Measurements from ENCODE around the gene CACNA2D3.

CACNA2D3 gene

DNA sequence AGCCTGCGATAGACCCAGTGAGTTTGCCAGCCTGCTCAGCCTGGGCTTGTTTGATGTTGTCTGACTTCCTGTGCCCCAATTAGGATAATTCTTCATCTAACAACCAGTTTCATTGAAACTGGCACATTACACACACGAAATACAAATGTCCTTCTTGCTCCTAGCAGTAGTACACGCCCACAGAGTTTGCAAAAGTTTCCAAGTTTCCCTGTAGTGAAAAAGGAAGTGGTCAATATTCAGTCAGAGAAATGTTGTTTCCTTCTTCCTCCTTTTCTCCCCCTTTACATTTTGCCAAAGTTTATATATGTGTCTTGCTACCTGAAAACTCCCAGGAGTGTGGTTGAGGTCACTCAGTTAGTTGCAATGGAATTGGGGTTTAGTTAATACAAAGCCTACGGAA is 863.9 kb downstream of the CACNA2D3 start:
- no peak for DNase-seq

DNA sequence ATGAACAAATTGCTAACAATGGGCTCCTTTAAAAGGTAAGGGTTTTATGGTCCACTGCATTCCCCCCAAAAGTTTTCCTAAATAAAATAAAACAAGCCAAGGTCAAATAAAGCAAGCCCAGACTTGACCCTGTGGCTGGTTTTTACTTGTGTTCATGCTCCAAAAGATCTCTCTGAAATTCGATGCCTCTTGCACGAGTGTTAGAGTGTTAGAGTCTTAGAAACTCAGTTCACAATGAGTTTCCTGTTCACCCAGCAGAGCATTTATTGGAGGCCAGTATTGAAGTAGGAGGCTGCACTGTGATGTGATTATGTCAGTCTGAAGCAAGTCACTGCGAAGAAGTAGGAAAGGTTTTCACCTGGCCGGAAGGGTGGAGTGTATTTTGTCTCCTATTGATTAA is 865.4 kb downstream of the CACNA2D3 start:
- DNase-seq, result no peak

DNA sequence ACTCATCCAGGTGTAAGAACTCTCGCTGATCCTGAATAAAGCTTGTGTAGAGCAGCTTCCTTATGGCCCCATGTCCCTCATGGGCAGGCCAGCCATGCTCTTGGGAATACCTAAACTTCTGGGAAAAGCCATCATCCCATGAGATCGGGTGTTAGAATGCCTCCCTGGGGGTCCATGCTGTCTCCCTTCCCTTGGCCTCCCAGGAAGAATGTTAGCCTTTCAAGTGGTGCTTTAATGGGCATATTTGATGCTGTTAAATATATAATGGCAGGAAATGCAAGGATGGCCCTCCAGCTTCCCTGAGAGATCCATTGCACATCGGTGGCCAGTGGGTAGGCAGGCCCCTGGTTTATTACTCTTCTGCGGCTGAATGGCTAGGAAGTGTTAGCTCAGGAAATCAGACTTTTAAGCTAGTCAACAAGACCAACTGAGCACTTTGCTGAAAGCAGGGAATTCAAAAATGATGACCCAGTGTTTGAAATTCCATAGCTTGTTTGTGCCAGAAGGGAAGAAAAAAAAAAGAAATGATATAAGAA is 866.0 kb downstream of the CACNA2D3 start:
- DNase-seq, result no peak

DNA sequence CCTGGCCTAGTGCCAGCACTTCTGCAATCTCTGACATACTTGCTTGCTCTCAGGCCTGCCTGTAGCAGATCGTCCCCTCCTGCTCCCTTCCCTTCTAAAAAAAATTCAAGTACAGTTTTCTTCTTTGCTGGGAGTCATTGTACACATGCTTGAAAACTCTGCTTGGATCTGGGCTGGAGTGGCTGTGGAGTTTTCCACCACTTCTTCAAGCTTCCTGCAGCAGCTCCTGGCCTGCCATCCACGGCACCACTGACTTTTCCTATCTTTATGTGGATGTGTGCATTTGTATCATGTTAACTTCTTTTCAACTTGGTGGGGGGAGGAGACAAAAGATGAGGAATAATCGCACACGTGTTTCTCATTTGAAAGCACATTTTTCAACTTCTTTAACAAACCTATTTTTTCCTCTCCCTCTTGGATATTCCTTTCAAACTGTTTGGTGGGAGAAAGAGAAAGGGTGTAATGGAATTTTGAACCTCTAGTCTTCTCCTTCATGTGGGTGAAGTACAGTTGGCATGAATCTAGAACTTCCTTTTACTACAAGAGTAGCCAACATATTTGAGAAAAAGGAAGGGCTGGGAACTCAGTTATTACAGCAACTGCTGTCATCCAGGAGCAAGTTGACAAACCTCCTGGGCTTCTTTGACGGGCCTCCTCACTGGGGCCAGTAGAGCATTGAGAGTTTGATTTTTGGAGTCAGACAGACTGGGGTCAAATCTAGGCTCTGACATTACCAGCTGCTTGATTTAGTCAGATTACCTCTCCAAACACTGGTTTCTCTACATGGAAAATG is 866.7 kb downstream of the CACNA2D3 start:
- DNase-seq, result no peak

DNA sequence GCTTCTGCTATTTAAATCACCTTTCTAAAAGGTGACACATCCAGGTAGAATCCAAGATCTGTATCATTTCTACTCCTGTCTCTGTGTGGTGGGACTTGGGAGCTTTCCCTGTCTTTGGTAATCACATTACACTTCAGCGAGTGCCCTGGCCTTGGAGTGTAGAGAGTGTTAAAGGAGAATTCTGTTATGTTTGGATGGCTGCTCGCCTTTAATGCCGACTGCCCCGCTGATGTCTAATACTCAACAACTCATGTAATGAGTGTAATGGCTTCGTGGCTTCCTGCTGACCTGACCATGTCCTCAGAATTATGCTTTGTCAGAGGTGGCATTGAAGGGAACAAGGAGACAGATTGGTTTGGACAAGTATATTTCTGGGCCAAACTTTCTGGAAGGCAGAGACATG is 871.8 kb downstream of the CACNA2D3 start:
- DNase-seq, result no peak

DNA sequence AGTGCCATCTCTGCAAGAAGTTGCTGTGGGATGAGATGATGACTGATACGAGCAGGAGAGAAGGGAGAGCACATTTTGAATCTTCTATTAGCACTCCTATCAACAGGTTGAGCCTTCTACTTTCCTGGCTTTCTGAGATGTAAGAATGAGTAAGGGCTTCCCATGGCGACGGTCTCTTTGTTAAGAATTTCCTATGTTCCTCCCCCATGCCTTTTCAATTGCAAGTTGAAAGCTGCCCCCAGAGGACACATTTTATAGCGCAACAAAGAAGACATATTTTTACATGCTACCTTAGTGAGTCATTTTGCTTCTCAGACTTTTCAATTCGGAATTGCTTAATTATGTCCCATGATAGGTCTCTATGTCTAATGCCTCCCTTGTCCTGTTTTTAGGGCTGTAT is 876.8 kb downstream of the CACNA2D3 start:
- DNase-seq, result no peak

DNA sequence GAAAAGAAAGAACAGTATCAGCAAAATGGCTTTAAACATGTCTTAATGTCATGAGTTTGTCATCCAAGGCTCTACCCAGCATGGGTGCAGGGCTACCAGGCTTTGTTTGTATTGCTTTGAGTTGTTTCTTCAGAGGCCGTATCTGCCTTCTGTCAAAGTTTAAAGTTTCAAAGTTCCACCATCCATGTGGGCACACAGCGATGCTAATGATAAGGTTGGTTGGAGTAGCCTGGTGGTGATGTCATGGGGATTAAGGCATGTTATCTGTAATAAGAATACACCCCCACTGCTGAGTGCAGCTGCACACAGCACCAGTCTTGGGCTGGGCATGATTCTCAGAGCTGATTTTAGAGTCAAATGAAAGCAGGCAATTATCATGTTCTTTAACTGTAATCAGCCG is 877.5 kb downstream of the CACNA2D3 start:
- no peak for DNase-seq

DNA sequence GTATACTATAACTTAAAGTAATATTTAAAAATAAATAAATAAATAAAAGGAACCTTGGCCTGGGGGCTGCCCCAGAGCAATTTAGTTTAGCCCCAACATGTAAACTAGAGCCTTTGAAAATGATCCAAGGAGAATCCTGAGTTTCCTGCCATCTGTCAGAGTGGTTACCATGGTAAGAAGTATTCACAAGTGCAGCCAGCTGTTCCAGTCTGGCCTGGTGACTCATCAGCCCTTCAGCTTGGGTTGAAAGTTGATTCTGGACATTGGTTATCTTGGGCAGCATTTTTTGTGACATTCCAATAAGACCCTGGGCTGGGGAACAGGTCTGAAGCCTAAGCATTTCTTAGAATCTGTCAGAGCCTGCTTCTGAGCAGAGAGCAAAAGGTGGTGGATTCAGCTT is 878.2 kb downstream of the CACNA2D3 start:
- DNase-seq, result no peak

DNA sequence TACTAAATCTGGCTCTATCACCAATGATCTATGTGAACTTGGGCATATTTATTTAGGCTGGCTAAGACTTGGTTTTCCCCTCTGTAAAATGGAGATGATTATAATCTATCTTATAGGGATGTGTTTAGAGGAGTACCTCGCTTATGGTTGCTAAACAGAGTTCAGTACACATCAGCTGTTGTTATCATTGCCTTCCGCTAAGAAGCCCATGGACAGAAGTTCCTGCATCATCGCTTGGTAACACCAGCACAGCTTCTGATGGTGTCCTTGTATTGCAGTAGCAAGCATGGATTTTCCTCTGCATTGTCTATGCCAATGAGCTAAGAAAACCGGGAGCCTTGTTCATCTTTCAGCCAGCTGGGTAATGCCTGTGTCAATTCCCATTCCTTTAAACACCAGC is 878.6 kb downstream of the CACNA2D3 start:
- DNase-seq, result no peak

DNA sequence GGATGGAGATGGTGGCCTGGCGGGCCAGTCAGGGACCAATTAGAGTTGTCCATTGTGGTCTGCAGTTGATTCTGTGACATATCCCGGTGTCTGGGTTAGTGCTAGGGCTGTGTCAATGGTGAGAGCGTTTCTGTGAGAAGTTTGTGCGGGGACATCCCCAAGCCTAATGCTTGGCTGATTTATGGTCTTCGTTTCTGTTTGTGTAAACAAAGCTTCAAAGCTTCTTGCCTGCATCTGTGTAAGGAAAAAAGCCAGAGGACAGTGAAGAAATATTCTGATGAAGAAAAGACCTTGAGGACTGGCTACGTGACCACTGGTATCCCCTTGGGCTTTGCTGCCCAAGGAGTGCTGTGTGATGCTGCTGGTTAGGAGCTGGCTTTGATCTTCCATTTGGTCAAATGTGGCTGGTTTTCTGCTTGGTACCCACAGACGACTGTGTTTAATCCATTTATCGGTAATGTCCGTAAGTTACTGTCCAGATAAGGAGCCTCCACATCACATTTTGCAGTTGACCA is 880.1 kb downstream of the CACNA2D3 start:
- DNase-seq, result no peak

DNA sequence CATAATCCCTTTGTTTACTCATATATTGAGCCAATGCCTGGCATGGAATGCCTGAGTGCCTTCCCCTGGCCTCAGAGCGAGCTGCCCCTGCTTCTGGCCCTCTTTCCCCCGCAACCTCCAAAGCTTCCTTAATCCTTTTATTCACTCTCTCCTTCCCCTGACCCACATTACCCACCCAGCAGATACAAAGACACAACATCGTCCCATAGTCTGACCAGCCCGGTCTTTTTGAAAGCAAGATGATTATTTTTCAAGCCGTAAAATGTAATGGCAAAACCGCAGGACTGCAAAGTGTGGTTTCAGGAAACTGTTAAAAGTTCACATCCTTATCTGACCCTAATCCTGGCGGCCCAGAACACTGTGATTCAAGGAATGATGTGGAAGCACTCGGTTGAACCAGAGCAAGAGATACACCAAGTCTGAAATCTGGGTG is 883.9 kb downstream of the CACNA2D3 start:
- no peak for DNase-seq

DNA sequence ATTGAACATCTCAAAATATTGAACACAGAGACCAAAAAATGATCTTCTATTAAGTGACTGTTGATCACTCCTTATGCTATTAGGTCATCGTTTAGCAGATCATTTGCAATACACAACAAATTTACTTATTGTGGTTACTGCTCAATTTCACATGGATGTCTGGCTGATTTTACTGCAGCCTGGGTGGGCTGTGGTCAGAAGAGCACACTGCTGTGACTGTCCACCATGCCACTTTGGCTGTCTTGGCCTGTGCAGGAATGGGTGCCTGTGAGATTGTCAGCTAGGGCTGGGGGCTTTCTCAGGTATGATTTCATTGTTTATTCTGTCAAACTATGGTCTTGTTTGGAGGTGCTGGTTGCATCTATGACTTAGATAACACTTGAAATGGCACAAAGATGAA is 885.6 kb downstream of the CACNA2D3 start:
- DNase-seq, result no peak

DNA sequence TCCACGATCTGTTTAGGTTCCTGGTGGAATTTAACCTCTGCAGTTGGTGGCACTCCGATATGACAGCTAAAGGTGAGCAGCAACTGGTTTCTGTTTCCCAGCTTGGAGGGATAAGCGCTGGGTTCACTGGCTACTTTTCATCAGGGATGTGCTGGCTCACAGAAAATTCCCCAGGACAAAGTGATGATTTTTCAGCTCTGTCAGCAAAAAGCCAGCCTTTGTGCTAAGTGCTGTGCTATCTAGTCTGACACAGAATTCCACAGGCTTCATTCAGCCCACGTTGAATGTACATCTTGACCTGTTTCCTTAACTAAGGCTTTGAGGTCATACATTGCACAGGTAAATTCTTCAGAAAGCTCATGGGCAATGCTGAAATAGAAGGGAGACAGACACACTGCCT is 887.0 kb downstream of the CACNA2D3 start:
- no peak for DNase-seq

DNA sequence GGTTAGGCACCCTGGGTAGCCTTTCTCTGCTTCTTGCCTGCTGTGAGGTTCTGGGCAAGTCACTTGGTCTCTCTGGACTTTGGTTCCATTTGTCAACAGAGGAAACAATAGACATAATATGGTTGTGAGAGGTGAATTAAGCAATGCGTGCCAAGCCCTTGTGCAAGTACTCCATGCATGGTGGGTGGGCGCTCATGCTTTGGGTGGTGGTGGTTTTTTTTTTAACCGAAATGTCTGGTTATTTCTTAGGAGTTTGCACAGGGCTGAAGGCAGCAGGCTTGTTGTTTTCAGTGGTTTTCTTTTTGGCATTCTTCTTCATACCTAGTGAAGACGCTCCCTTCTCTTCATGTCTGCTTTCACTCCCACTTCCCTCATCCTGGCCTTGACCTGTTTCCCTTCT is 889.7 kb downstream of the CACNA2D3 start:
- no peak for DNase-seq

DNA sequence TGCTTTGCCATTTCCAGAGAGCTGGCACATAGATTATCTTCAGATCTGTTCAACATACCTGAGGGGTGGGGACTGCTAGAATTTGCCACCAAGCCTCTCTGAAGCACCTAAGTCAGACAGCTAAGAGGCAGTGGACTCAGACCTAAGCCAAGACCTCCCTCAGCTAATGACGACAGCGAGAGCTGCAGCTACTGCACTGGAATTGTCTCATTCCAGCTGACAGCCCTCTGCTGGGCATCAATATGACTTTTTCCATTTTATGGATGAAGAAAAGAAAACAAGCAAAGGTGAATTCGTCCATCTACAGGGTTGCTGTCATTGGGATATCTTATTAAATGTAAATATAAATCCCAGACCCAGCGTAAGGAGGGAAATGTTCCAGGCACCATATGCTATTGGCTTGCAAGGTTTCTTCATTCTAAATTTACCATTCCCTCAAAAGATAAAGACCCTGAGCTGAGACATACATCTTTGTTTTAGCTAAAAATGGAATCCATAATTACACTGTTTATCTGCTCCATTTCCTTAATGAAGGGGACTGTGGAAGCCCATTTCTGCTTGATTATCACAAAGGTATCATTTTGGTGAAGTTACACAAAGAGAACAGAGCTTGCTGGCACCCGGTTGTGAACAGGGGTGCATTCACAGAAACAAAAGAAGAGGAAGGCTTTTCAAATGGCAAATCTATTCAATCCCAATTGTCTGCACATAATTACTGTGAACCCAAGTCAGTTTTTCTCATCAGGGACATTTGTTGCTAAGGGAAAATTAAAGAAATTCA is 891.0 kb downstream of the CACNA2D3 start:
- no peak for DNase-seq

DNA sequence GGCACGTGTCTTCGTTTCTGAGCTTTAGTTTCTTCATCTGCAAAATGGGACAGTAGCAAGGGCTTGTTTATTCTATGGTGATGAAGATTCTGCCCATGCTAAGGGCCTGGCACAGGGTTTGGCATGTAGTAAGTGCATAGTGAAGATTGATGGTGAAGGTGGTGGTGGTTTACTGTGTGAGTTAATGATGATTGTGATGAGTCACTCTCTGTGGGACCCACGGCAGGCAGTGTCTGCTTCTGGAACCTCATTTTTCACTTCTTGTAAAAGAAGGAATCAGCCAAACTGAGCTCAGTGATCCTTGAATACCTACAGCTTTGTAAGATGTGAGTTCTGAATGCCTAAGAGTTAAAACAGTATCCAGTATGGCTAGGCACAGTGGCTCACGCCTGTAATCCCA is 891.7 kb downstream of the CACNA2D3 start:
- DNase-seq, result no peak

DNA sequence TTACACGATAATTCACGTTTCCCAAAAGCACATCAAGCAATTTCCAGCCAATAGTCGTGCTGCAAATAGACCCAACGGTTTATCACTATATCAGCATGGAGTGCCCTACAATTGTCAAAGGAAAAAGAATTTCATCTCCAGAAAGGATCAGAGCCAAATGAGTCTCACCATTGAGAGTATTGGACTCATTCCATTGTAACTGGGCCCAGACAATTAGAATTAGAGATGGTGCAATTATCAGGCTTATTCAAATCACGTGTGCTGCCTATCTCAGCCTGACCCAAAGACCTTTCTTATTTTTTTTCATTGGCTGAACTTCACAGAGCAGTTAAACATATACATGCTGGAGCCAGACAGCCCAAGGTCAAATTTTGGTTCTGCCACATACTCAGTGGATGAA is 892.6 kb downstream of the CACNA2D3 start:
- no peak for DNase-seq

DNA sequence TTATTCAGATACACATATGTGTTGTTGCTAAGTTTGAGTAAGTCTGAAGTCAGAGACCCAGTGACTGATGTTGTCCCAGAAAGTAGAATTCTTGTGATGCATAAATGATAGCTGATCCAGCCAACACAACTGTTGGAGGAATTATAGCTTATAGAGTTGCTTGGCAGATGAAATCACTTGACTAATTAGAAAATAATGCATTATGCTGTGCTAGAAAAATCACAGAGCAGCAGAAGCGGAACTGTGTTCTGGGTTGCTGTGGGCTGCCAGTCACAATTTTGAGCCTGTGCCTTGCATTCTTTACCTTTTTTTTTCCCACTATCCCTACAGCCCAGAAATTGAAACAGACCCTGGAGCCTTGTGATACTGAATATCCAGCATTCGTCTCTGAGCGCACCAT is 895.5 kb downstream of the CACNA2D3 start:
- no peak for DNase-seq

DNA sequence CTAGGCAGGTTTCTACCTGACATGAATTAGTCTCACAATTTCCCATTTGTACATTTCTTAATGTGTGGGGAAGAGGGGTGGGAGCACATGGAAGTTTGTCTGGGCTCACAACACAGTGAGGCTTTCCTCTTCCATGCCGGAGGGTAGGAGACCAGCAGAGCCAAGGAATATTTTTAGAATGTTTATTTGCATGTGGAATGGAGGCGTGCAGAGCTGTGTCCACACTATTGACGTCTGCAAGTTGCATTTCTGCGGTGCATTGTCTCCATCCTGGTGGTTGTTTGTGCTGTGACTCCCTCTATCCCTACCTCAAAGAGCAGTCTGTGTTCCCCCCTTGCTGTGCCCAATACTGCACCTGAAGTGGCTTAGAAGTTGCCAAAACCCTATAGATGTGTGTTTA is 908.6 kb downstream of the CACNA2D3 start:
- DNase-seq, result no peak

DNA sequence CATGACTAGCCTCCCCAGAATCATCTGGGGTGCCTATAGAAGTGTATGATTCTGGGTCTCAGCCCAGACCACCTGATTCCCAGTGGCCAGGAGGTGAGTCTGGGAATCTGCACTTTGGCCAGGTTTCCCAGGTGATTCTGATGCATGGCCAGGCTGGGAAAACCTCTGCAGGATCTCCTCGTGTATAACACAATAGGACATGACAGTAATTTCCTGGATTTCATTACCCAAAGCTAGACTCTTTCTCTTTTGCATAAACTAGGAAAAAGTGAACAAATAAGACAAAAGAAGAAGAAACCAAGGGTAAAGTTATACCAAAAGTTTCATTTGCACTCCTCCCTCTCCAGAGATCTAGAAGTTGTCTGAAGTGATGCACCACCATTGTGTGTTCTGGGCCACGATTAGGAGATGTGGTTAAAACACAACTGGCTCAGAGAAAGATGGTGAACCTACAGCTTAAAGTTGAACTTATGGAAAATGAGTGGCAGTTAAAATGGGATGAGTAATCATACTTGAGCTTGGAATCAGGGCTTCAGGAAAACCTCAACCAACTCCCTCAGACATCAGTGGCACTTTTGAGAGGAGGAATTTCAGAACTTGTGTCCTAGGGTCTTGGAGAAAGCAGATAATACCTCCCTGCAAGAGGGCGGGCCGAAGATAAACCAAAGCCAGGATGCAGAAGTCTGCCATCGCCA is 914.7 kb downstream of the CACNA2D3 start:
- no peak for DNase-seq

DNA sequence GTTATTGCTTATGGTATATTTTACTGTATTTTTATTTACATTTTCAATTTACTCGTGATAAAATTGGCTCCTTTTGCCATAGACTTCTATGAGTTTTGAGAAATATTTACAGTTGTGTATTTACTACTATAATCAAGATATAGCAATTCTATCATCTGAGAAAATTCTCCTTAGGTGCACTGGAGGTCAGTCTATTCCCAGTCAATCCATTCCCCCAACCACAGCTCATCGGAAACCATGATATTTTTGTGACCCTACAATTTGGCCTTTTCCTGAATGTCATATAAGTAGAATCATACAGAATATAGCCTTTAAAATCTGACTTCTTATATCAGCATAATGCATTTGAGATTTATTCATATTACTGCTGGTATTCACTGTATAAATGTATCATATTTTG is 920.2 kb downstream of the CACNA2D3 start:
- no peak for DNase-seq

DNA sequence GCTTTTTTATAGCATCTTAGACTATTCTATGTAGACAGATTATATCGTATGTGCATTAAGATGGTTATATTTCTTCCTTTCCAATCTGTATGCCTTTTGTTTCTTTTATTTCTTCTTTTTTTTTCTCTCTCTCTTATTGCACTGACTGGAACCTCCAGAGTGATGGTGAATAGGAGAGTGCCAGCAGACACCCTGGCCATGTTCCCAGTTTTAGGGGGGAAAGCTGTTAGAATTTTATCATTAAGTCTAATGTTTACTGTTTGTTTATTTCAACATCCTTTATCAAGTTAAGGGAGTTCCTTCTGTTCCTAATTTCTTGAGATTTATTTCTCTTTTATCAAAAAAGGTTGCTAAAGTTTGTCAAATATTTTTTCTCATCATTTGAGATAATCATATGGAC is 922.1 kb downstream of the CACNA2D3 start:
- DNase-seq, result no peak

DNA sequence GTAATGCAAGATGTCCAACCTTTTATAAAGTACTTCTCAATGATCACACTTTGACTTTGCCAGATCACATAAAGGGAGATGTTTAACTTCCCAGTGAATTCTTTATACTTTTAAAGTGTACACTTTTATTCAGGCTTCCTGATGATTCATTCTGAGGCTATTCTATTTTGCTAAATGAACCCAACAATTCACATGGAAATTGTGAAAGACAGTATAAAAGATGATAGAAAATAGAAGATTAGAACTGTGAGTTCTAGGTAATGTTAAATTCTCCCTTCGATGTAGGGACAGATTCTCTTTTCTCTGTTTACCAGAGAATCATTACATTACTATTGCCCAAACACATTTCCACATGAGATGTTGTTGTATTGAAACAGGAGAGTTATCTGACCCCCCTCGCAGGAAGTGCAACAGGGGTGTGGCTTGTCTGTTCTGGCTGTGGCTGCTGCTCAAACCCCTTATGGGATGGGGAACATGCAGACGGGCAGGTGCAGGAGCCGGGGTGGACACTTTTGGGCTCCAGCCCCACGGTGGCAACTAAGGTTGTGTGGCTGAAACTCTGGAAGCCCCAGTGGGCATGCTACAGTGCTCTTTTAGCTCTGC is 936.8 kb downstream of the CACNA2D3 start:
- DNase-seq, result no peak

Measured in effector CD8-positive, alpha-beta T cell (primary cell).